NCI-H1105 (cell line): Measurements from ENCODE around the gene B3GALT2.

Experiments used
- DNase-seq: peaks from one replicate; lab custom pipeline; 2025; lab: John Stamatoyannopoulos, UW

Gene B3GALT2

DNA sequence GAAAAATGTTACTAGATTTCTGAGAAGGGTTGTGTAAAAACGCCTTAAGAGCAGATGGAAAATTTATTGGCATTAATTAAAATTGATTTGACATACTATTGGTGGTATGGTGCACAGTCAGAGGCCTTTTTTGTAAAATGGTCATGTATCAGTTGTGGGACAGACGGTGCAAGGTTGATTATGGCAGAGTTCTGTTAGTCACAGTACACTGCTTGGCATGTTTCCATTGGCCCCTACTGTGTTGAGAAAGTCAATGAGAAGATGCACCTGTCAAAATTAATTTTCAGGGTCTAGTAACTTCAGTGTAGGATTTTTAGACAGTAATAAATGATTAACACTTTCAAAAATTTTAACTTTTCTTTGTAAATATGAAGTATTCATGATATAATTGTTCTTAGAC lies 4.4 kb downstream of the B3GALT2 start:
- DNase-seq, result no peak

GRCh38 chr1:193181536-193181935 lies 4.9 kb downstream of the B3GALT2 start:
- no peak for DNase-seq

DNA sequence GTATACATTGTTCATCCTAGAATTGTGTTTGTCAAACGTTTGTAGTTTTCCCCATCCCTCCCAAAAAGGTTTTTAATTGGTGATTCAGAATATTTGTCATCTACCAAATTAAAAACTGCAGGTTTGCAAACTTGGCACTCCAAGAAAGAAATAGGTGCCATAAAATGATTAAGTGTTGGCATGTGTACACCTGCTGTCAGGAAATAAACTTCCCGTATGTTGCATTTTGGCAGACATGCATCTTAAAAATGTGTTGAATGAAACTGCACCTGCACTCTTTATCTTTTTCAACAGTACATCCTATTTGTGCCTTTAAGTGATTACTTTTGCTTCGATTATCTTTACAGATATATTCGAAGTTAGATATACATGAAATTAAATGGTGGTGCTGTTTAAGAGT lies 7.3 kb downstream of the B3GALT2 start:
- DNase-seq, result no peak

- DNase-seq, result no peak
Measured at GRCh38 chr1:193176788-193177187, 9.6 kb downstream of the B3GALT2 start.

DNA sequence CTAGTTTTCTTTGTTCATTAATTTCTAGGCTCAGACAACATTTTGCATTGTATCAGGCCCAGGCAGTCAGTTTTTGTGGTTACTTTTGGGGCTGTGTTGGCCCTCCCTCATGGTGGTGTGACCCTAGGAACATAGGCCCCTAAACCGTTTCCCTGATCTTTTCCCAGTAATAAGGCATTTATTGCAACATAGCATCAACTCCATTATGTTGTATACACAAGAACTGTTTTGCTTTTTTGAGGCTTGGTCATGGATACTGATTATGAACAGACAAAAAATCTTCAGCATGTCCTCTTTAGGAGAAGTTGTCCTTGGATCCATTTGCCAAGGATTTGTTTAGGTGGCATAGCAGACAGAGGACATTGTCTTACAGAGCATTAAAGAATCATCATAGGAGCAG lies 10.3 kb downstream of the B3GALT2 start:
- no peak for DNase-seq

- no peak for DNase-seq
Measured at GRCh38 chr1:193157360-193157759, 29.1 kb downstream of the B3GALT2 start.

DNA sequence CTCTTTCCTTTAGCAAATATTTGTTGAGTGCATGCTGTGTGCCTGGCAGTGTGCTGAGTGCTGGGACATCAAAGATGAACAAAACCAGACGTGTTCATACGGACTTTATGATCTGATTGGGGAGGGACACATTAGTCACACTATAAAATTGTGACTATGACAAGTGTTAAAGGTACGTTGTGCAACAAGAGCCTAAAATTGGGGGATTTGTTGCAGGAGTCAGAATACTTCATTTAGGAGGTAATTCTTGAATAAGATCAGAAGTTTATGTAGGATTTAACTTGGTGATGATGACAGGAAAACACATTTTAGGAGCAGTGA lies 29.6 kb downstream of the B3GALT2 start:
- DNase-seq, result no peak

GRCh38 chr1:193156117-193156821 lies 30.1 kb downstream of the B3GALT2 start:
- no peak for DNase-seq

DNA sequence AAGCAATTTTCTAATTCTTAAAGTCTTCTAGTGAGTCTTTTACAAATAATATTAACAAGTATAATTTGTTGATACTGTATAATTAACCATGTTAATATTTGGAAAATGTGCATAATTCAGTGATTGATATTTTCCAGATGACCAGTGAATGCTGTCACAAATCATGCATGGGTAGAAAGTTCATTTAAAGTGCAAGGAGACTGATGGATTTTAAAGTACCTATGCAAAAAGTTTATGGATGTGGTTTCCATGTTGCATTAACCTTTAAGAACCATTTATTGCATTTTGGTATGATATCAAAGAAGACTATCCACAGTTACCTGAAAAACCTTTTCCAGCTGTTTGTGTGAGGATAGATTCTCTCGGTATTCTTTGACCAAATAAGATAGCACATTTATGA lies 41.4 kb downstream of the B3GALT2 start:
- no peak for DNase-seq

- DNase-seq, result no peak
Measured at GRCh38 chr1:193144361-193144938, 42.0 kb downstream of the B3GALT2 start.

GRCh38 chr1:193143285-193143684 lies 43.1 kb downstream of the B3GALT2 start:
- DNase-seq, result no peak

- DNase-seq, result no peak
Measured at GRCh38 chr1:193142409-193142808, 44.0 kb downstream of the B3GALT2 start.

GRCh38 chr1:193141804-193142203 lies 44.6 kb downstream of the B3GALT2 start:
- DNase-seq, result no peak

DNA sequence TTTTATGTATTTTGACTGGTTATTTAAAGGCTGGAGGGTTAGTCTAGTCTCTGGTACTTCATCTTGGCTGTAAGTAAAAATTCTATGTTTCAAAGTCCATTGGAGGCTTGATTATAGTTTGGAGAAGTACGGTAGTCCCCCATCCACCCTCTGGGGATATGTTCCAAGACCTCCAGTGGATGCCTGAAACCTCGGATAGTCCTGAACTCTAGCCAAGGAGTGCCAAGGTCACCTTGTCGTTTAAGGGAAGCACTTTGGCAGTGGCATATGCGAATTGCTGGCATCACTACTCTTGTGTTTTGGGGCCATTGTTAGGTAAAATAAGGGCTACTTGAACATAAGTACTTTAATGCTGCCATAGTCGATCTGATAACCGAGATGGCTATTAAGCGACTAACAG lies 46.2 kb downstream of the B3GALT2 start:
- DNase-seq, result no peak

GRCh38 chr1:193131266-193131860 lies 55.0 kb downstream of the B3GALT2 start:
- DNase-seq, result no peak
